ENCODE results near the gene PILRA. TPM values are rescaled to one million over a fixed set of nuclear protein-coding genes. Genes with fewer than 3 reads are reported as not detected.

PILRA gene
- polyA plus RNA-seq, 1 of the 3 experiments (the other 2 are of a cell fraction) = 0.89 TPM

DNA sequence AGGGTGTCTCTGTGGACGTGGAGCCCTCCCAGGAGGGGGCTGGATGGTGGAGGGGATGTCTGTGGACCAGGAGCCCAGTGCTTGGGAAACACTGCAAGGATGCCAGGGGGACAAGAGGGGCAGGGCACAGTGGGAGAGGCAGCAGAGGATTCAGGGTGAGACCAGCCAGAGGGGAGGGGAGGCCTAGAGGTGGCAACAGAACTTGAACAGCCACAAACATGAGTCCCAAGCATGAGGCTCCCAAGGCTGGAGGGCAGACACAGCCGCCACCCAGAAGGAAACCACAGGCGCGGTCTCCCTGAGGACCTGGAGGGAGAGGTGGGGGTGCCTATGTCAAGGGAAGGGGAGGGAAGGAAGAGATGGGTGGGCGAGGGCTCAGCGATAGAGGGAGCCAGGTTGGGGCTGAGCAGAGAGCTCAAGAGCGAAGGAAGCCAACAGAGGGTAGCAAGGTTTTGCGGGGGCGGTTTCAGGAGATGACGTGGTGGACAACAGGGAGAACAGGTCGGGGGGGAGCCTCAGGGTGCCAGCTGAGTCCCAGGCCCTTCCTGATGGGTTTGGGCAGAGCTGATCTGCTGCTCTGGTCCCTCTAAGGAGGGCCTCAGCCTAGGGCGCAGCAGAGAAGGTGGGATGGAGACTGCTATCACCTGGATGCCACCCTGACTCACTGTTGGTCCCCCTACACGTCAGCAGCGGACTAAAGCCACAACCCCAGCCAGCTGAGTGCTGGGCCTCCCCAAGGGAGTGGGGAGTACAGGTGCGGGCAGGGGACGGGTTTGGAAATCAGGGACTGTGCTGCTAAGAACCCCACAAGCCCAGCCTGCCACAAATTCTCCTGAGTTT lies 6.7 kb upstream of the PILRA start:
- Histone ChIP-seq H3K9me2 (no peaks in the 10 kb centered on the region), H3K27ac (ENCODE audit: low read depth in 2 of 2, low read length in 1 of 2) (no peak overlapping the region), H3F3A (replicated peaks; ENCODE audit: insufficient read depth) (peaks cover 24% of the 10 kb centered on the region), H3K79me2 (ENCODE audit: insufficient read depth) (no peaks in the 10 kb centered on the region), H4K20me1 (ENCODE audit: insufficient read depth) (no peaks in the 10 kb centered on the region), H3K9me3 (no peaks in the 10 kb centered on the region), H3K4me3 (ENCODE audit: low read depth in 2 of 2, low read length in 1 of 2) (no peak overlapping the region), H3K36me3 (replicated peaks in 1 of 2; ENCODE audit: control insufficient read depth in 1 of 2, insufficient read depth in 2 of 2, low read length in 1 of 2) (peaks cover 12 to 31% of the 10 kb centered on the region in 2 experiments), H3K4me1 (ENCODE audit: control insufficient read depth in 1 of 2, insufficient read depth in 2 of 2, low read depth in 1 of 2, low read length in 1 of 2) (peaks cover 0 to 4% of the 10 kb centered on the region in 2 experiments; a peak in 1 of 4 replicates), H3K27me3 (ENCODE audit: insufficient read depth) (no peaks in the 10 kb centered on the region), H2AFZ (ENCODE audit: low read depth) (no peak overlapping the region), H3K4me2 (no peak overlapping the region), H3K9ac (no peak overlapping the region)
- POLR2A ChIA-PET = interaction anchor here (0.5 kb wide), 1 partner anchor 13 kb away, joined by 3 read pairs; no protein-coding TSS in a partner anchor
- CTCF ChIA-PET = no interaction called here
- DNase-seq = no peak
- WGBS (ENCODE audit: low lambda C conversion rate) = 96% methylated on average over 16 of the region's 16 CpGs
- TF ChIP-seq, protein P1, sequence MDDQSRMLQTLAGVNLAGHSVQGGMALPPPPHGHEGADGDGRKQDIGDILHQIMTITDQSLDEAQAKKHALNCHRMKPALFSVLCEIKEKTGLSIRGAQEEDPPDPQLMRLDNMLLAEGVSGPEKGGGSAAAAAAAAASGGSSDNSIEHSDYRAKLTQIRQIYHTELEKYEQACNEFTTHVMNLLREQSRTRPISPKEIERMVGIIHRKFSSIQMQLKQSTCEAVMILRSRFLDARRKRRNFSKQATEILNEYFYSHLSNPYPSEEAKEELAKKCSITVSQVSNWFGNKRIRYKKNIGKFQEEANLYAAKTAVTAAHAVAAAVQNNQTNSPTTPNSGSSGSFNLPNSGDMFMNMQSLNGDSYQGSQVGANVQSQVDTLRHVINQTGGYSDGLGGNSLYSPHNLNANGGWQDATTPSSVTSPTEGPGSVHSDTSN (IDR thresholded peaks at IDR 0.05) = 0 out of 2 replicates have a peak, but pooled peaks have one; percentile 12
- TF ChIP-seq JUND (IDR thresholded peaks at IDR 0.05) (no peak), POLR2AphosphoS5 (IDR thresholded peaks at IDR 0.05; ENCODE audit: low read depth, low read length) (peak; percentile 10)

DNA sequence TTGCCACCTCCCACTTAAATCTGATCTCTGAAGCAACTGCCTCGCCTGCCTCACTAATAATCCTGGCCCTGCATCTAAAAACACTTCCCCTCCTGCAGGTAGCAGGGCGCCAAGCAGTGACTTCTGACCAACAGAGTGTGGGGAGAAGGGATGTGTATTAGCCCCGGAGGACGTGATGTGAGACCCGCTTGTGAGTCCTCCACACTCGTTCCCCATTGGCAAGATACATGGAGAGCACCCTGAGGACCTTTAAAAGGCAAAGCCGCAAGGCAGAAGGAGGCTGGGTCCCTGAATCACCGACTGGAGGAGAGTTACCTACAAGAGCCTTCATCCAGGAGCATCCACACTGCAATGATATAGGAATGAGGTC lies 6.1 kb upstream of the PILRA start:
- Histone ChIP-seq H3K9me2 (no peaks in the 10 kb centered on the region), H3K4me2 (no peak overlapping the region), H3K4me3 (ENCODE audit: low read depth in 2 of 2, low read length in 1 of 2) (no peak overlapping the region), H3K9ac (no peak overlapping the region), H3K36me3 (replicated peaks in 1 of 2; ENCODE audit: control insufficient read depth in 1 of 2, insufficient read depth in 2 of 2, low read length in 1 of 2) (peaks cover 6 to 25% of the 10 kb centered on the region in 2 experiments), H3K79me2 (ENCODE audit: insufficient read depth) (no peaks in the 10 kb centered on the region), H4K20me1 (ENCODE audit: insufficient read depth) (no peaks in the 10 kb centered on the region), H3K9me3 (no peaks in the 10 kb centered on the region), H3F3A (replicated peaks; ENCODE audit: insufficient read depth) (peaks cover 18% of the 10 kb centered on the region), H3K27ac (ENCODE audit: low read depth in 2 of 2, low read length in 1 of 2) (no peak overlapping the region), H3K4me1 (ENCODE audit: control insufficient read depth in 1 of 2, insufficient read depth in 2 of 2, low read depth in 1 of 2, low read length in 1 of 2) (peaks cover under 1 to 7% of the 10 kb centered on the region in 2 experiments; a peak in 1 of 4 replicates), H2AFZ (ENCODE audit: low read depth) (no peak overlapping the region), H3K27me3 (ENCODE audit: insufficient read depth) (no peaks in the 10 kb centered on the region)
- ChIA-PET POLR2A (interaction anchor here (0.5 kb wide), 1 partner anchor 13 kb away, joined by 3 read pairs; no protein-coding TSS in a partner anchor), CTCF (no interaction called here)
- WGBS (ENCODE audit: low lambda C conversion rate) = 90% methylated on average over 8 of the region's 8 CpGs
- TF ChIP-seq NRF1 (IDR thresholded peaks at IDR 0.05; ENCODE audit: low read depth, low read length) (no peak), FOXJ3 (CRISPR knock-in tag; IDR thresholded peaks at IDR 0.05) (no peak), RCOR1 (IDR thresholded peaks at IDR 0.05; ENCODE audit: low read length) (no peak), JUND (IDR thresholded peaks at IDR 0.05) (no peak), POLR2AphosphoS5 (IDR thresholded peaks at IDR 0.05; ENCODE audit: low read depth, low read length) (peak; percentile 44; the same call in 1 of the 2 replicates), ELF1 (IDR thresholded peaks at IDR 0.05) (no peak), GABPA (IDR thresholded peaks at IDR 0.05; ENCODE audit: low read depth) (no peak)
- TF ChIP-seq, protein P1 (IDR thresholded peaks at IDR 0.05) = no peak
- TF ChIP-seq, protein P2, sequence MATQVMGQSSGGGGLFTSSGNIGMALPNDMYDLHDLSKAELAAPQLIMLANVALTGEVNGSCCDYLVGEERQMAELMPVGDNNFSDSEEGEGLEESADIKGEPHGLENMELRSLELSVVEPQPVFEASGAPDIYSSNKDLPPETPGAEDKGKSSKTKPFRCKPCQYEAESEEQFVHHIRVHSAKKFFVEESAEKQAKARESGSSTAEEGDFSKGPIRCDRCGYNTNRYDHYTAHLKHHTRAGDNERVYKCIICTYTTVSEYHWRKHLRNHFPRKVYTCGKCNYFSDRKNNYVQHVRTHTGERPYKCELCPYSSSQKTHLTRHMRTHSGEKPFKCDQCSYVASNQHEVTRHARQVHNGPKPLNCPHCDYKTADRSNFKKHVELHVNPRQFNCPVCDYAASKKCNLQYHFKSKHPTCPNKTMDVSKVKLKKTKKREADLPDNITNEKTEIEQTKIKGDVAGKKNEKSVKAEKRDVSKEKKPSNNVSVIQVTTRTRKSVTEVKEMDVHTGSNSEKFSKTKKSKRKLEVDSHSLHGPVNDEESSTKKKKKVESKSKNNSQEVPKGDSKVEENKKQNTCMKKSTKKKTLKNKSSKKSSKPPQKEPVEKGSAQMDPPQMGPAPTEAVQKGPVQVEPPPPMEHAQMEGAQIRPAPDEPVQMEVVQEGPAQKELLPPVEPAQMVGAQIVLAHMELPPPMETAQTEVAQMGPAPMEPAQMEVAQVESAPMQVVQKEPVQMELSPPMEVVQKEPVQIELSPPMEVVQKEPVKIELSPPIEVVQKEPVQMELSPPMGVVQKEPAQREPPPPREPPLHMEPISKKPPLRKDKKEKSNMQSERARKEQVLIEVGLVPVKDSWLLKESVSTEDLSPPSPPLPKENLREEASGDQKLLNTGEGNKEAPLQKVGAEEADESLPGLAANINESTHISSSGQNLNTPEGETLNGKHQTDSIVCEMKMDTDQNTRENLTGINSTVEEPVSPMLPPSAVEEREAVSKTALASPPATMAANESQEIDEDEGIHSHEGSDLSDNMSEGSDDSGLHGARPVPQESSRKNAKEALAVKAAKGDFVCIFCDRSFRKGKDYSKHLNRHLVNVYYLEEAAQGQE (IDR thresholded peaks at IDR 0.05; ENCODE audit: low read depth, low read length) = no peak
- DNase-seq = no peak

Measured in SK-N-SH (cell line).